ENCODE data around the gene VIL1.

The VIL1 gene

DNA sequence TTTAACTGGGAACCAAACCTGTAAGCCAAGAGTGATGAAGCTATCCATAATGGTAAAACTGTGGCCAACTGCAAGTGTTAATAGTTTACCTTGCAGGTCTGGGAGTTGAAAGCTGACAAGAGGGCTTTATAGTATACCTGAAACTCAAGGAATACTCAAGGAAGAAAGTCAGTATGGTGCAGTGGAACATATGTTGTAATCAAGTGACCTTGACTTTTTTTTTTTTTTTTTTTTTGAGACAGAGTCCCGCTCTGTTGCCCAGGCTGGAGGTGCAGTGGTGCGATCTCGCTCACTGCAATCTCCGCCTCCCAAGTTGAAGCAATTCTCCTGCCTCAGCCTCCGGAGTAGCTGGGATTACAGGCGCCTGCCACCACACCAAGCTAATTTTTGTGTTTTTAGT, 27.6 kb downstream of the VIL1 start:
- no peak for DNase-seq

DNA sequence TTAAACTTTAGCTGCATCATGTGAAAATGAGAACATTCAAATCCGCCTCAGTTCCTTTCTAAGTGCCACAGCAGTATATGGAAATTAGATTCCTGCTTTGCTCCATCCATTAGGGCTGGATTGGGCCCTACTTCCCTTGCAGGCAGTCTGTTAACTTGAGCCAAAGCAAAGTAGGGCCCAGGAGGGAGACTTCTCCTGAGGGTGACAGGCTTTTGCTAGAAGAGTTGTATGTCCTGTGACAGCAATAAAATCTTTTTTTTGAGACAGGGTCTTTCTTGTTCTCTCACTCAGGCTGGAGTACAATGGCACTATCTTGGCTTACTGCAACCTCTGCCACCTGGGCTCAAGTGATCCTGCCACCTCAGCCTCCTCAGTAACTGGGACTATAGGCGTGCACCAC, 28.1 kb downstream of the VIL1 start:
- DNase-seq = no peak

DNA sequence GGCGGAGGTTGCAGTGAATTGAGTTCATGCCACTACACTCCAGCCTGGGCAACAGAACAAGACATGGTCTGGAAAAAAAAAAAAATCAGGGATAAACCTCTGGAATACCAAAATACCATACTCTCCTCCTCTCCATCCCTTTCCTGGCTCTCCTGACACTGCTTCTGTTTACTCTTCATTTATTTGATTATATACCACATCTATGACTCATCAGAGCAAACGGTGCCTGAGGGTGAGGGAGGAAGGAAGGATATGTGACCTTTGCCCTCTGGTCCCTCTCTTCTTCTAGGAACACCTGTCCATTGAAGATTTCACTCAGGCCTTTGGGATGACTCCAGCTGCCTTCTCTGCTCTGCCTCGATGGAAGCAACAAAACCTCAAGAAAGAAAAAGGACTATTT, 30.0 kb downstream of the VIL1 start:
- DNase-seq = no peak

- DNase-seq = no peak
Measured at GRCh38 chr2:218452079-218452478, 33.2 kb downstream of the VIL1 start.

DNA sequence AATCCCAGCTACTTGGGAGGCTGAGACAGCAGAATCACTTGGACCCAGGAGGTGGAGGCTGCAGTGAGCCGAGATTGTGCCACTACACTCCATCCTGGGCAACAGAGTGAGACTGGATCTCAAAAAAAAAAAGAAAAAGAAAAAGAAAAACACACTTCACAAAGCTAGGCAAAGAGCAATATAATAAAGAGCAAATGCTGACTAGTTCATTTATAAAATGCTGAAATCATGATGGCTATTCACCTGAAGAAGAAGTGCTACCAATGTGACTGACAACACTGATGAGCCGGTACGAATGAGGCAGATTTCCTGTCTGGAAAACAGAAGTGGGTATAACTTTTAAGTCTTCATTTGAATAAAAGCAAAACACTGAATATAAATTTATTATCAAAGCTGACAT, 37.9 kb downstream of the VIL1 start:
- no peak for DNase-seq

DNA sequence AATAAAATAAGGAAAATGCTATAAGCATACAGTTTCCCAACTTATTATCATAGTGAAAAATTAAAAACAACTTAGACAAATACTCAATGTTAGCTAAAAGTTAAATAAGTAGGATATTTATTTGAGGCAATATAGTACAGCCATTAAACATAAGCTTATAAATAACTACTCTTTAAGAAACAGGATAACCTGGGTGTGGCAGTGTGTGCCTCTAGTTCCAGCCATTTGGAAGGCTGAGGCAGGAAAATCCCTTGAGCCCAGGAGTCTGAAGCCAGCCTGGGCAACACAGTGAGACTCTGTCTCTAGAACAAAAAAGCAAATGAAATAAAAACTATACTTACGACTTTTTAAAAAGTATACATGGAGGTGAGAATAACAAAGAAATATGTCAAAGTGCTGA, 39.7 kb downstream of the VIL1 start:
- DNase-seq = no peak

- no peak for DNase-seq
Measured at GRCh38 chr2:218465987-218466633, 47.2 kb downstream of the VIL1 start.

DNA sequence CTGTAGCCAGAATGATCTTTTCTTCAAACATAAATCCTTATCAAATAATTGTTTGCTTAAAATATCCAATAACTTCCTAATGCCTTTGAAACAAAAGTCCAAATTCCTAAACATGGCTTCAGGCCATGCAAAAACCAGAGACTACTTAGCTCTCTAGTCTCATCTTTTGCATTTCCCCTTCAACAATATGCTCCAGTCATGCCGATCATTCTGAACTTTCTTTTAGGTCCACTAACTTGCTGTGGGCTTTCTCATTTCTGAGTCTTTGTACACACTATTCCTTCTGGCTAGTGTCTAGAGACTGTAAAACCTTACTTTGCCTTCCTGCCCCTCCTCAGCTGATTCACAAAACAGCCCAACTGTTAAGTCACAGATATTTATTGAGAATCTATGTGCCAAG, 51.5 kb downstream of the VIL1 start:
- DNase-seq = no peak

GRCh38 chr2:218471036-218471435, 52.1 kb downstream of the VIL1 start:
- DNase-seq = no peak

DNA sequence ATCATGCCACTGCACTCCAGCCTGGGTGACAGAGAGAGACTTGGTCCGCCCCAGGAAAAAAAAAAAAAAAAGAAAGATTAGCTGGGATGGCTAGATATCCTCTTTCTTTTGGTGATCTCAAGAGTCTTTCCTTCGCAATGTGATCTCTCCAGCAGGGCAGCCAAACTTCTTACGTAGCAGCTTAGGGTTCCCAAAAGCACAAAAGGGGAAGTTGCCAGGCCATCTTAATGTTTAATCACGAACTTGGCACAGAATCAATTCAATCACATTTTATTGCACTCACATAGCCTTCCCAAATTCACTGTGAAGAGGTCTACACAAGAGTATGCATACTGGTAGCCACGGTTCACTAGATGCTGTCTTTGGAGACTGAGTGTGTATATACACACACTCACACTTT, 53.1 kb downstream of the VIL1 start:
- no peak for DNase-seq

DNA sequence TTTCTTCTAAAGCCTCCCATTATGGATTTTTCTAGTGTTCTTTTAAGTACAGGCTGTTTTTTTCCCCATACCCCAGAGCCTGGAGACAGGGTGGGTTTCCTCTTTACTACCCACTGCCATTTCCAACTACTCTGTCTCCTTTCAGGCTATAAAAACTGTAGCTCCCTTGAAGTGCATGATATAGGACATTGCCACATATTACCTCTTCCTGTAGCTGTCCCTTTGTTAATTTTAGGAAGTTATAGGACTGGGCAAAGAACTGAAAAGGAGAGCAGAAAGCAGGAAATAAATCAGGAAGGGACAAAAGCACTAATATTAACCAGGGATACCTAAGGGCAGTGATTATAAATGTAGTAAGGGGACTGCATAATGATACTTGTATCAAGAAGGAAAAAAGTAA, 54.1 kb downstream of the VIL1 start:
- no peak for DNase-seq

- no peak for DNase-seq
Measured at GRCh38 chr2:218474527-218474926, 55.6 kb downstream of the VIL1 start.

DNA sequence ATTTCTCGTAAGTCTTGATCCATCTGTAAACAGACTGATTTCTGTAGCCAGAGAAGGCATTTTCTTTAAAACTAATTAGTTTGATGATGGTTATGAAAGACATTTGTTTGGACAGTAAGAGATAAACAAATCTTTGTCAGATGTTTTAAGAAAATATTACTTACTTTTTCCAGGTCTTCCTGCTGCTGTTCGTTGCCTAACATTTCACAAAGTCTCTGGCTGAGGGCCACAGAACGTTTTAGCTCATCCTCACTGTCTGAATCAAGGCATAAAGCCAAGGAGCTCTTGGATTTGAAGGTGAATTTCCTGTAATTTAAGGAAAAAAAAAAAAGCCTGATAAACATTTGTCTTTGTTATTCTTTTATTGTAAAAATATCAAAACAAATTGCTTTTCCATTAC, 57.8 kb downstream of the VIL1 start:
- no peak for DNase-seq

- no peak for DNase-seq
Measured at GRCh38 chr2:218477247-218477646, 58.3 kb downstream of the VIL1 start.

- no peak for DNase-seq
Measured at GRCh38 chr2:218478544-218478943, 59.6 kb downstream of the VIL1 start.

- DNase-seq = no peak
Measured at GRCh38 chr2:218479595-218479994, 60.7 kb downstream of the VIL1 start.

GRCh38 chr2:218482651-218483050, 63.7 kb downstream of the VIL1 start:
- no peak for DNase-seq

DNA sequence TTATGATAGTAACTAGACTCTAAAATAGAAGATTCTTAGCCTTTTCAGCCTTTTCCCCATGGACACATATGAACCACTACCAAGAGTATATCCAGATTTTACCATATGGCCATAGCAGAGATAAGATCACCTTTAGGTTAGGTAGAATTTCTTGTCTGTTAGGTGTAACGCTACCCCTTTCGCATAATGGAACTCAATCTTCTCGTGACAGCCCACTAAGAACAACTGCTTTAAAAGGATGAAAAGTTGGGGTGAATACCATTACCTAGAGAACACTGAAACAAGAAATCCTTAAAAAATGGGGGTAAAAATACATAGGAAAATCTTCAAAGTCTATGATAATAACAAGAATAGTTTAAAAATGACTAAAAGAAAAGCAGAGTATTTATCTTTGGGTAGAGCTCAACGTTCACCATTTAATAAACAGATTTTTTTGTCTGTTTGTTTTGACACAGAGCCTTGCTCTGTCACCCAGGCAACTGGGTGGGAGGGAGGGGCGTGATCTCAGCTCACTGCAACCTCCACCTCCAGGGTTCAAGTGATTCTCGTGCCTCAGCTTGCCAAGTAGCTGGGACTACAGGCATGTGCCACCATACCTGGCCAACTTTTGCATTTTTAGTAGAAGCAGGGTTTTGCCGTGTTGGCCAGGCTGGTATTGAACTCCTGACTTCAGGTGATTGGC, 67.2 kb downstream of the VIL1 start:
- no peak for DNase-seq

GRCh38 chr2:218500501-218501060, 81.7 kb downstream of the VIL1 start:
- no peak for DNase-seq

- DNase-seq = no peak
Measured at GRCh38 chr2:218501665-218502064, 82.7 kb downstream of the VIL1 start.

Measured in NCI-H2107 (cell line).